Measurements from ENCODE around the gene GHRH. TPM values are rescaled to one million over a fixed set of nuclear protein-coding genes. Genes with fewer than 3 reads are reported as not detected.

The GHRH gene
- total RNA-seq, 1 experiment from 2014 or later, result not detected

DNA sequence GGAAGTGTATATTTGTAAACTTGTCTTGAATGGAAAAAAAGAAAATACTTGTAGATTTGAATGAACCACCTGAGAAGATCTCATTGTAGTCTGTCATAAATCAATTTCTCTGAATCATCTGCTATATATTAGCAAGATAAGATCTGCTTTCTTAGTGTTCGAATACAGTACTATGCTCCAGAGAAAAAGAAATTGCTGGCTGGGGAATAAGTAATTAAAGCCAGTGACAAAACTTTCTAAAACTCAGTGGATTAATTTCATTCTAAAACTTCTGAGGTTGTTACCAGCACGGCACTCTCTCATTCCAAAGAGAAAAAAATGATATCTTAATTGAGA is 59.8 kb downstream of the GHRH start:
- H3K4me3 ChIP-seq (ENCODE audit: low read length), result no peak overlapping the region
- H3K9me3 ChIP-seq (ENCODE audit: low read length), result no peaks in the 10 kb centered on the region
- no peaks in the 10 kb centered on the region for H3K4me1 ChIP-seq (ENCODE audit: low read length)
- H3K27ac ChIP-seq (ENCODE audit: low read length), result no peak overlapping the region
- no peaks in the 10 kb centered on the region for H3K9me2 ChIP-seq (replicated peaks; ENCODE audit: insufficient read depth, low read length)
- no peak for DNase-seq
- H3K27me3 ChIP-seq (ENCODE audit: low read length), result no peaks in the 10 kb centered on the region
- H3K79me2 ChIP-seq (ENCODE audit: low read length), result peaks cover 60% of the 10 kb centered on the region
- H2AFZ ChIP-seq (ENCODE audit: low read length), result no peak overlapping the region
- peaks cover 23% of the 10 kb centered on the region for H4K20me1 ChIP-seq (ENCODE audit: insufficient read depth, low read depth, low read length)
- peaks cover 78% of the 10 kb centered on the region for H3K36me3 ChIP-seq (ENCODE audit: insufficient read depth, low read length)
- H3K9ac ChIP-seq (ENCODE audit: low read length), result no peak overlapping the region
- no peak overlapping the region for H3K4me2 ChIP-seq (ENCODE audit: low read depth, low read length, poor library complexity, severe bottlenecking)

Other genes with a start within 250 kb of the GHRH start
- 12.5 and 19.2 TPM in 2 replicates for gene RBL1, start 165.8 kb downstream of the GHRH start, total RNA-seq (2014; rRNA removed; shearing (Covaris generic); ENCODE audit: low replicate concordance)
- 125 and 283 TPM in 2 replicates for gene RPN2, start 82.5 kb downstream of the GHRH start, total RNA-seq (2014; rRNA removed; shearing (Covaris generic); ENCODE audit: low replicate concordance)
- 1.3 and 1.9 TPM in 2 replicates for gene MROH8, start 82.3 kb downstream of the GHRH start, total RNA-seq (2014; rRNA removed; shearing (Covaris generic); ENCODE audit: low replicate concordance)
- 7.7 and 8.5 TPM in 2 replicates for gene MANBAL, start 27.8 kb upstream of the GHRH start, total RNA-seq (2014; rRNA removed; shearing (Covaris generic); ENCODE audit: low replicate concordance)
- 39.9 and 41.5 TPM in 2 replicates for gene SRC, start 84.3 kb upstream of the GHRH start, total RNA-seq (2014; rRNA removed; shearing (Covaris generic); ENCODE audit: low replicate concordance)